AG10803 (cell line): Measurements from ENCODE around the gene RBM10.

ENCODE experiments used
- DNase-seq: peaks from one replicate; pipeline ENCODE4 v3.0.0; 2010; ENCODE audit warnings: low read depth
- H3K4me3 ChIP-seq: 2 replicates; pipeline ENCODE4 v1.5.1; 2011; ENCODE audit warnings: mild to moderate bottlenecking, low read length, control low read depth
- CTCF ChIP-seq: conservative IDR thresholded peaks from 2 replicates; pipeline ENCODE4 v1.5.1; 2011; ENCODE audit warnings: mild to moderate bottlenecking, low read length, control low read depth, inconsistent platforms

RBM10 gene

GRCh38 chrX:47187106-47187677 lies 42.2 kb downstream of the RBM10 start:
- H3K4me3 ChIP-seq = no peak overlapping the region
- no peak for TF ChIP-seq CTCF
- no peak for DNase-seq

DNA sequence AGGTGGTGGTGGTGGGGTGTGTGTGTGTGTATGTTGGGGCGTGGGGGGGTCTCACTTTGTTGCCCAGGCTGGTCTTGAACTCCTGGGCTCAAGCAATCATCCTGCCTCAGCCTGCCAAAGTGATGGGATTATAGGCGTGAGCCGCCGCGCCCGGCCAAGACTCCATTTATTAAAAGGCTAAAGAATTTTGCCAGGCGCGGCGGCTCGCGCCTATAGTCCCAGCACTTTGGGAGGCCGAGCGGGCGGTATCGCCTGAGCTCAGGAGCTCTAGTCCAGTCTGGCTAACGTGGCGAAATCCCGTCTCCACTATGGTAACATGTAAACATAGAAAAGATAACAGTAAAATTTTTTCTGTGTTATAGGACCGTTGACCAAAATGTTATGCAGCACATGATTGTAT lies 44.9 kb downstream of the RBM10 start:
- DNase-seq = no peak
- H3K4me3 ChIP-seq = no peak overlapping the region
- TF ChIP-seq CTCF = no peak

DNA sequence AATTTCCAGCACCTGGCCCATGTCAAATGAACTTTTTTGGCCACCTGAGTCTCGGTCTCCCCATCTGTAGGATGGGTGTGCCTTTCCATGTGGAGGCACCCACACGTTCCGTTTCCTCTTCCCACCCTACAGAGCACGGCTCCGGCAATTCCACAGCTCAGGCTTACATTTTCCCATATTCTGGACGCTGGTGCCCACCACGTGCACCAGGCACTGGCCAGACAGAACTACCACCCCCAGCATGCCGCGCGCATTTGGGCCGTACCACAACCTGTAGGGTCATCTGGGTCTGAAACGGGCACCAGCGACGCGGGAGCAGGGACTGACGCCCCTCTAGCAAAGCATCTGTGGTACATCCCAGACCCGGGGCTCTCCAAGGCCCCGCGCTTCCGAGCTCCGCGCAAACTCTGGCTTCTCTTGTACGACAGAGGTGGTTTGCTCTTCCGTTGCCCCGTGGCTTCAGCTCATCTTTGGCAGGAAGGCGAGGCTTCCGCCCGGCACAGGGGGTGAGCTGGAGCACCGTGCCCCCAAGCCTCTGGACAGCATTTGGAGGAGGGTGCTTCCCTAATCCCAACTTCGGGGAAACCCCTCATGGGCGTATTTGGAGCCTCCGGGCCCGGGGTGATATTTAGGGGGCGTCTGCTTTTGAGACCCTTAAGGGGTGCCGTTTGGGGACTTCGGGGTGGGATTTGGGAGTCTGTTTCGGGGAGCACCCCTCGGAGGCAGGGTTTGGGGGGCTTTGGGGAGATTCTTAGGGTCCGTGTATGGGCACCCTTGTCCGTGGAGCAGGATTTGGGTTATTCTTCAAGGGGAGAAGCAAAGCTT lies 45.6 kb downstream of the RBM10 start:
- TF ChIP-seq CTCF = no peak
- peak; percentile 94 for DNase-seq

GRCh38 chrX:47191331-47191730 lies 46.3 kb downstream of the RBM10 start:
- TF ChIP-seq CTCF = no peak
- DNase-seq = no peak

More for the DNA sequence above, 45.6 kb downstream of the RBM10 start:
- peak overlapping the region; percentile 69 for H3K4me3 ChIP-seq

GRCh38 chrX:47191806-47192401 lies 46.9 kb downstream of the RBM10 start:
- no peak for TF ChIP-seq CTCF
- no peak for DNase-seq
- H3K4me3 ChIP-seq = peak overlapping the region; percentile 69

More at GRCh38 chrX:47191331-47191730, 46.3 kb downstream of the RBM10 start:
- H3K4me3 ChIP-seq = peak overlapping the region; percentile 69

- DNase-seq = peak; percentile 91
- TF ChIP-seq CTCF = peak; percentile 64
- peak within 1 kb of the TSS; percentile 74 for H3K4me3 ChIP-seq
Observed at GRCh38 chrX:47193475-47194193, 48.6 kb downstream of the RBM10 start, which contains the start of gene UBA1. UBA1 (plus strand) TSS chrX:47193829; CDS start chrX:47198803, 4,974 bp downstream.
